OCI-LY1 (cell line): ENCODE results near the gene PTPRJ.

Experiments used
- H2AFZ ChIP-seq: fragments of 200-600 bp; sonication (generic), shearing (Covaris generic); 2 replicates; pipeline ENCODE4 v1.6.0; 2014; ENCODE audit warnings: antibody characterized with exemption, mild to moderate bottlenecking, low read length
- H3F3A ChIP-seq: fragments of 200-600 bp; sonication (generic), shearing (Covaris generic); 2 replicates; pipeline ENCODE4 v1.6.0; 2014; ENCODE audit warnings: mild to moderate bottlenecking, antibody characterized with exemption, low read length, moderate library complexity; ENCODE audit not compliant: insufficient read depth
- H3K27ac ChIP-seq: fragments of 200-600 bp; sonication (generic); 2 replicates; pipeline ENCODE4 v1.5.1; 2014; ENCODE audit warnings: low read length, mixed run types, mild to moderate bottlenecking, low read depth; ENCODE audit not compliant: poor library complexity, severe bottlenecking
- H3K27me3 ChIP-seq: fragments of 200-600 bp; sonication (generic); 2 replicates; pipeline ENCODE4 v1.6.0; 2014; ENCODE audit warnings: antibody characterized with exemption, mild to moderate bottlenecking, low read length, moderate library complexity; ENCODE audit not compliant: insufficient read depth
- H3K36me3 ChIP-seq: fragments of 200-600 bp; sonication (generic); 2 replicates; pipeline ENCODE4 v1.6.1; 2014; ENCODE audit warnings: mild to moderate bottlenecking, antibody characterized with exemption, low read length, moderate library complexity, mixed read lengths; ENCODE audit not compliant: insufficient read depth
- H3K4me1 ChIP-seq: fragments of 200-600 bp; sonication (generic); 2 replicates; pipeline ENCODE4 v1.5.1; 2014; ENCODE audit warnings: mild to moderate bottlenecking, low read length, moderate library complexity; ENCODE audit not compliant: insufficient read depth, severe bottlenecking
- H3K4me2 ChIP-seq: fragments of 200-600 bp; sonication (generic), shearing (Covaris generic); 2 replicates; pipeline ENCODE4 v1.6.1; 2014; ENCODE audit warnings: low read length
- H3K4me3 ChIP-seq: fragments of 200-600 bp; sonication (generic); 2 replicates; pipeline ENCODE4 v1.5.1; 2014; ENCODE audit warnings: low read length, low read depth, mild to moderate bottlenecking, mixed read lengths; ENCODE audit not compliant: poor library complexity, severe bottlenecking
- H3K79me2 ChIP-seq: fragments of 200-600 bp; shearing (Covaris generic); 2 replicates; pipeline ENCODE4 v1.6.1; 2016; ENCODE audit warnings: mixed run types, low read length, mixed read lengths; ENCODE audit not compliant: insufficient read depth
- H3K9ac ChIP-seq: fragments of 200-600 bp; sonication (generic), shearing (Covaris generic); 2 replicates; pipeline ENCODE4 v1.6.1; 2014; ENCODE audit warnings: mild to moderate bottlenecking, low read length, mixed read lengths
- H3K9me2 ChIP-seq: fragments of 200-600 bp; sonication (generic), shearing (Covaris generic); 2 replicates; pipeline ENCODE4 v1.6.1; 2014; ENCODE audit warnings: low read depth, mild to moderate bottlenecking, low read length, mixed read lengths
- H3K9me3 ChIP-seq: fragments of 200-600 bp; shearing (Covaris generic); 2 replicates; pipeline ENCODE4 v1.6.1; 2014; ENCODE audit warnings: low read length, mixed read lengths
- H4K20me1 ChIP-seq: fragments of 200-600 bp; sonication (generic), shearing (Covaris generic); 2 replicates; pipeline ENCODE4 v1.6.0; 2016; ENCODE audit warnings: mild to moderate bottlenecking, low read length; ENCODE audit not compliant: insufficient read depth
- EZH2 ChIP-seq: fragments of 200-600 bp; sonication (generic), shearing (Covaris generic); IDR thresholded peaks from 2 replicates; pipeline ENCODE4 v1.8.0; 2017; ENCODE audit warnings: borderline replicate concordance, mixed run types, mild to moderate bottlenecking, antibody characterized with exemption, low read length, moderate library complexity, mixed read lengths
- TF ChIP-seq, protein P1 (sequence below): fragments of 200-600 bp; sonication (generic), shearing (Covaris generic); IDR thresholded peaks from 2 replicates; pipeline ENCODE4 v1.5.1; 2017; ENCODE audit warnings: mild to moderate bottlenecking, antibody characterized with exemption, low read length, moderate library complexity, mixed read lengths

The PTPRJ gene

DNA sequence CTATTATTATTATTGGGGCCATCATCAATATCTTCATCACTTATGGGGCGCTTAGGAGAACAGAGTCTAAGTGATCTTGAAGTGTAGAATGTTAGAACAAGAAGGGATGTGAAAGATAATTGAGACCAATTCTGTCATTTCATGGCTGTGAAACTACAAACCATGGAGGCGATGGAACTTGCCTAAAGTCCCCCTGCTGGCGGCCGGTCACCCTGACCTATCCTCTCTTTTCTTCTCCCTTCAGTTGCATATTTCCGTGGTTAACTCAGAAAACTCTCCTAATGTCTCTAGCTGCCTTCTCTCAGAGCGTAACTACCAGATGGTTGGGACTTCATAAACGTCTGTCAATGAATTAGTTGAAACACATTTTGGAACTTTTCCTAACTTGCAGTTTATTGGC lies 229.7 kb downstream of the PTPRJ start:
- Histone ChIP-seq H3K9me3 (no peaks in the 10 kb centered on the region), H3K79me2 (no peaks in the 10 kb centered on the region), H3K9me2 (no peaks in the 10 kb centered on the region), H3F3A (no peaks in the 10 kb centered on the region), H3K4me2 (no peak overlapping the region), H3K36me3 (no peaks in the 10 kb centered on the region), H3K27ac (no peak overlapping the region), H4K20me1 (no peaks in the 10 kb centered on the region), H3K9ac (no peak overlapping the region), H3K27me3 (no peaks in the 10 kb centered on the region), H3K4me3 (no peak overlapping the region), H3K4me1 (no peaks in the 10 kb centered on the region), H2AFZ (no peak overlapping the region)
- TF ChIP-seq, protein P1, sequence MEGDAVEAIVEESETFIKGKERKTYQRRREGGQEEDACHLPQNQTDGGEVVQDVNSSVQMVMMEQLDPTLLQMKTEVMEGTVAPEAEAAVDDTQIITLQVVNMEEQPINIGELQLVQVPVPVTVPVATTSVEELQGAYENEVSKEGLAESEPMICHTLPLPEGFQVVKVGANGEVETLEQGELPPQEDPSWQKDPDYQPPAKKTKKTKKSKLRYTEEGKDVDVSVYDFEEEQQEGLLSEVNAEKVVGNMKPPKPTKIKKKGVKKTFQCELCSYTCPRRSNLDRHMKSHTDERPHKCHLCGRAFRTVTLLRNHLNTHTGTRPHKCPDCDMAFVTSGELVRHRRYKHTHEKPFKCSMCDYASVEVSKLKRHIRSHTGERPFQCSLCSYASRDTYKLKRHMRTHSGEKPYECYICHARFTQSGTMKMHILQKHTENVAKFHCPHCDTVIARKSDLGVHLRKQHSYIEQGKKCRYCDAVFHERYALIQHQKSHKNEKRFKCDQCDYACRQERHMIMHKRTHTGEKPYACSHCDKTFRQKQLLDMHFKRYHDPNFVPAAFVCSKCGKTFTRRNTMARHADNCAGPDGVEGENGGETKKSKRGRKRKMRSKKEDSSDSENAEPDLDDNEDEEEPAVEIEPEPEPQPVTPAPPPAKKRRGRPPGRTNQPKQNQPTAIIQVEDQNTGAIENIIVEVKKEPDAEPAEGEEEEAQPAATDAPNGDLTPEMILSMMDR, result peak; percentile 28; the same call in 1 of the 2 replicates
- no peak for TF ChIP-seq EZH2

DNA sequence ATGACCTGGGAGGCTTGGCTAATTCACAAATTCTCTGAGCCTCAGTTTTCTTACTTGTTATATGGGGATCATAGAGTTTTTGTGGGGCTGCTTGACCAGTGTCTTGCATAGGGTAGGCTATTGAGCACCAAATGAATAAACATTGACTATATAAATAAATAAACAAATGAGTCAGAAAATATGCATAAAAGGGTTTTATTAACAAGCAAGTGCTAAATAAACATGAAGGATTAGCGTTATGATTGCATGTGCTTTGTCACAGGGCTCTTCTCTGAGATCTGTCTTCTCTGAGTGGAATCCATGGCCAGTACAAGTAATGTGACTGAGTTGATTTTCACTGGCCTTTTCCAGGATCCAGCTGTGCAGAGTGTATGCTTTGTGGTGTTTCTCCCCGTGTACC lies 236.2 kb downstream of the PTPRJ start, which contains the start of gene OR4B1:
Gene OR4B1, plus strand, starts transcription at position 301 of the 400 bp plus-strand sequence. Its CDS starts 0 bp downstream, at position 301.
- Histone ChIP-seq H3K27ac (no peak within 1 kb of the TSS), H3K79me2 (no peaks in the 10 kb centered on the region), H3K9ac (no peak within 1 kb of the TSS), H3K4me2 (no peak within 1 kb of the TSS), H3K9me3 (no peaks in the 10 kb centered on the region), H3F3A (no peaks in the 10 kb centered on the region), H3K9me2 (no peaks in the 10 kb centered on the region), H2AFZ (no peak within 1 kb of the TSS), H3K36me3 (no peaks in the 10 kb centered on the region), H4K20me1 (no peaks in the 10 kb centered on the region), H3K4me3 (no peak within 1 kb of the TSS), H3K4me1 (no peaks in the 10 kb centered on the region), H3K27me3 (no peaks in the 10 kb centered on the region)
- no peak for TF ChIP-seq EZH2
- TF ChIP-seq, protein P1, result no peak
